Inflammatory macrophage treated with lipopolysaccharide for 4 hours (primary cell): ENCODE results near the gene FBXL20.

Source experiments
- DNase-seq: peaks from one replicate; pipeline ENCODE4 v3.0.0-alpha.2; 2020

Gene FBXL20

DNA sequence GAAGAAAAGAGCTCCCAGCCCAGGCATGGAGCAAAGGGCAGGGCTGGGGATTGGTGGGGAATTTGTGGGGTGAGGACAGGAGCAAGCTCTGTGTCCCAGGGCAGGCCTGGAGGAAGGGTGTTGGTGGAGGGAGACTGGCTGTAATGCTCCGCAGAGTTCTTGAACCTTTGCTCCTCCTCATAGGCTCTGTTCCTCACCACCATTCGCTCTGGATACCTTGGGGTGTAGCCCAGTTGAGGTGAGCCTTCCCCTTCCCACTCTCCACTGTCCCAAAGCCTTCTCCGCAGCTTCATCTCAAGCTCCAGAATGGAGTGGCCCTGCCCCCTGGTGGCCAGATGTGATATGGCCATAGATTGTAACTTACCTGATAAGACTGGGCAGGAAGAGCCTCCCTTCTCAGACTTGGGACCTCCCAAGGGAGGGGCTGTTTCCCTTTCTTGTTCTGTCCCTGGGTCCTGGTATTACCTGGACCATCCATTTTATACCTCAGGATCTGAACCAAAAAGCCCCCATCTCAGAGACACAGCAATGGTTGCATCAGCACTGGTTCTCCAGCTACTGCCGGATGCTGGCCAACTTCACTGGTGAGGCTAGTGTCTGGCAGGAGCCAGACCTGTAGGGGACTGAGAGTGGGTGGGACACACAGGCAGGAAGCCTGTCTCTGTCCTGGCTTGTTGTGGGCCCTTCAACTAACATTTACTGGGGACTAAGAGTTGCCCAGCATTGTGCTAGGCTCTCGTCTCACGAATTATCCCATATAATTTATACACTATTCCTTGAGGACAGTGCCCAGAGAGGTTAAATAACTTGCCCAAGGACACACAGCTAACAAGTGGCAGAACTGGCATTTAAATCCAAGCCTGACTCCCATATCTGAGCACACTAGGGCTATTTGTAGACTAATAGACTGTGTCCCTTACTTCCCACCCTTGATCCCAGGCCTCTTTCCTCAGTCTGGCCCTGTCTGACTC is 156.5 kb downstream of the FBXL20 start:
- peak; percentile 74 for DNase-seq

- DNase-seq = no peak
Observed at GRCh38 chr17:39244016-39244599, 157.3 kb downstream of the FBXL20 start.

DNA sequence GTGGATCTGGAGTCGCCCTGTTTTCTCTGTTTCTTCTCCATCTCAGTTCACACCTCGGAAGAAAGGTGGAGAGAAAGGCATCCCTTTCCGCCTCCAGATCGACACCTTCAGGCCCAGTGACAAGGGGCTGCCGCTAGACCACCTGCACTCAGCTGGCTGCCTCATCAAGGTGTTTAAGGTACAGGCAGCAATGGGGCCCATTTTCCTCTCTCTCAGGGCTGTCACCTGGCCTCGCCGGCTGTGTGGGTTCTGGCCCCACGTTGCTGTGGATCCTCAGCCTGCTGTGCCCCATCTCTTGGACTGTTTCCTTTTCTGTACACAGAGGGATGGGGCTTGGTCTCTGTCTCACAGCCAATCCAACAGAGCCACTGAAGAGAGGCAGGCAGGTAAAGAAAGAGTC is 158.3 kb downstream of the FBXL20 start:
- no peak for DNase-seq

DNA sequence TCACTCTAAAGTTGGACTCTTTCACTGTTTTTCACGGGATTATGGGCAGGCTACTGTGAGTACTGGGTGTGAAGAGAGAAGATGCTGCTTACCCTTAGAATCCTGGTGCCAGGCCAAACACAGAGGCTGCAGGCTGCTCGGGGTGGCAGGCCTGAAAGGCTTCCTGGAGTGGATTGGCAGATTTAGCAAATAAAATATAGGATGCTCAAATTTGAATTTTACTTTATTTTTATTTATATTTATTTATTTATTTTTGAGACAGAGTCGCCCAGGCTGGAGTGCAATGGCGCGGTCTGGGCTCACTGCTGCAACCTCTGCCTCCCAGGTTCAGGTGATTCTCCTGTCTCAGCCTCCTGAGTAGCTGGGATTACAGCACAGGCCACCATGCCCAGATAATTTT is 160.8 kb downstream of the FBXL20 start:
- no peak for DNase-seq

DNA sequence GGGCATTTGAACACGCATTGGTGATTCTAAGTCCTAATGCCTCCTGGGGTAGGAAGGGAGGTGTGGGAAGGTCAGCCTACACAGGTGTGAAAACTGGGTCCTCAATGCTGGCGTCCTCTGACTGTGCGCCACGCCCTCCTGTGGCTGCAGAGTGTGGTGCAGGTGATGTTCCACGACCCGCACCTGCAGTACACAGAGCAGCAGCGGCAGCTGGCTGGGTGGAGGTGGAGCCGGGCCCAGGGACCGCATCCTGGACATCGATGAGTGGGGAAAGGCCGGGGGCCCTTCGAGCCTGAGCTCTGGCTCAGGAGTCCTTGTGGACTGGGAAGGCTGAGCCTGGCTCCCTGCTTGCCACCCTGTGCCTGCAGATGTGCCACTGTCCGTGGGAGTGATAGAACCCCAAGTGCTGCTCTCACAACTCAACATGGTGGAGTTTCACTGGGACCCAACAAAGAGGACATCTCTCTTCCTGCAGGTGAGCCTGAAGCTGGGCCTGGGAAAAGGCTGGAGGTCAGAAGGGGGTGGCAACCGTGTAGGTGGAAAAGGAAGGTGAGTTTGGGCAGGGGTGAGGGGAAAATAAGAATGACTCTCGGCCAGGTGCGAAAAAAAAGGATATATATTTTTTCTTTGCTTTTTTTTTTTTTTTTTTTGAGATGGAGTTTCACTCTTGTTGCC is 161.6 kb downstream of the FBXL20 start:
- DNase-seq = peak; percentile 8

DNA sequence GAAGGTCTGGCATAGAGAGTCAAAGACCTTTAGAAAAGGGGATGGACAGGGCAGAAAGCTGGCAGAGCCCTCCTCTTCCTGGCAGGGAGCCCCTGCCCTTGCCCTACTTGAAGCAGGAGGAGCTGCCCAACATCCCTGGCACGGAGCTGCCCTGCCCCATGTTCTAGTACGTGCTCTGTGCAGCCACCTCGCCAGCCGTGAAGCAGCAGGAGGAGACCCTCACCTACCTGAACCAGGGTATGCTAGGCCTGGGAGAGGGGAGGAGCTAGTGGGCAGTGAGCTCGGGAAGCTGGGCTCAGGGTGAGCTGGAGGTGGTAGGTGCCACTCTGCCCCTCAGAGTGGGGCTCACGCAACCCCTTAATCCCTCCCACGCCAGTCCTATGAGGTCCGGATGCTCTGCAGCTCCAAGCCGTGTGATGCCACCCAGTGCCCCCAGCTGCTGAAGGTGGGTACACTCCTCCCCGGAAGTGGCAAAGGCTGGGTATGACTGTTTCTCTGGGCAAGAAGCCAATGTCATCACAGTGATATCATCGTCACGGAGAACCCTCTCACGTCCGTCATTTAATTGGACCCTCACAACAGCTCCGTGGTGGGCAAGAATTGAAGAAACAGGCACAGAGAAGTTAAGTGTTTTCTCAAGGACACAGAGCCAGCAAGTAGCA is 163.0 kb downstream of the FBXL20 start:
- peak; percentile 48 for DNase-seq

- DNase-seq = no peak
Observed at GRCh38 chr17:39237586-39237985, 163.8 kb downstream of the FBXL20 start.

GRCh38 chr17:39236981-39237441 is 164.4 kb downstream of the FBXL20 start:
- no peak for DNase-seq

DNA sequence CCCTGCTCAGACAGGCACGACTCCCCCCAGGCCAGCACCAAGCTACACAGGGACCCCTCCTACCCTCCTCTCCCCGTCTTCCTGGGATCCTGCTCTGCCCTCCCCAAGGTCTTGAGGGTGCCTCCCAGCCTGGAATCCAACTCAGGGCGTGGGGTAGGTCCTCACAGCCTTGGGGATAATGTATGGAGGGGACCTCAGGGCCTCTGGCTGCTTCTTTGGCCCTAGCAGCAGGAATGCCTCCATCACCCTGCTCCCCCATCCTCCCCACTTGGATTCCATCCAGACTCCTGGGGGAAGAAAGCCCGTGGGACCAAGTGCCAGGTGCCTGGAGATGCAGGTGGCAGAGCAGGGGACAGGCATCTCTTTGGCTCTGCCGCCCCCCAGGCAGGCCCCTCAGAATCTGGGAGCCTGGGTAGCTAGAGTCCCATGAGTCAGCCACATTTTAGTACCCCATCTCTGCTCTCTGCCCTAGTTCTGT is 164.9 kb downstream of the FBXL20 start:
- no peak for DNase-seq

GRCh38 chr17:39235555-39236449 is 165.6 kb downstream of the FBXL20 start:
- DNase-seq = peak; percentile 40

DNA sequence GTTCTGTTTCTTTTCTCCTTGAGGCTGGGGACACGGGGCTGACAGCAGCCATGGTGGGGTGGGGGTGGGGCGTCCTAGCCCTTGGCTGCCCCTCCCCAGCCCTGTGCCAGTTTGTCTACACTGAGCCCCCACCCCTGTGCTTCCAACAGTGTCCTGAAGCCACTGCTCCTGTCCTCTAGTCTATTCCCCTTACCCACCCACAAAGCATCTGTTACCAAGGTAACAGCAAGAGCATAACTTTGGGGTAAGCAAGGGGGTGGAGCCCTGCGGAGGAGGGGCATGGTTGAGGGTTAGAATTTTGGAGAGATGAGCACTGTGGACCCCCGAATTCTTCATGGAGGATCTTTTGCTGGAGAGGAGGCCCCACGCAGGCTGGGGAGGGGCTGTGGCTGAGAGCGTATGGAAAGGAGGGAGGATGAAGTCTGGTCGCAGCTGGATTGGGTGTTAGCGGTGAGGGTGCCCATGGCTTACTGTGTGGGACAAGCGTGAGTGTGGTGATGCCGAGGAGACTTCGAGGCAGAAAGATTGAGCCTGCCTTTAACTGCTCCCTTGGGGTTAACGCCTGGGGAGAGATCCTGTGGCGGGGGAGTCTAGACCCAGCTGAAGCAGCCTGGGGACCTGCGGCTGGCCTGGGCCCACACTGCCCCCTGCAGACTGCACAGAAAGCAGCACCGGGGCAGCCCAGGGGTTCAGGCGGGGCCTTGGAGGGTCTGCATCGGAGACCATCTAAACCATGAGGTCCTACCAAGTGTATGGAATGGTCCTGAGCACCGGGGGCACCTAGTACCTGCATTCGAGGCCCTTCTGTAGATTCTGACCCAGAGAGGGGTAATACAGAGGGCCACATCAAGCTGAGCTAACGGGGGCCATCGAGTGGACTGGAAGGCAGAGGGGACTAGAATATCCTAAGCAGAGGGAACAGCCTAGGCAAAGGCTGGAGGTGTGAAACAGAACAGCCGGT is 169.6 kb downstream of the FBXL20 start:
- DNase-seq = peak; percentile 39

DNA sequence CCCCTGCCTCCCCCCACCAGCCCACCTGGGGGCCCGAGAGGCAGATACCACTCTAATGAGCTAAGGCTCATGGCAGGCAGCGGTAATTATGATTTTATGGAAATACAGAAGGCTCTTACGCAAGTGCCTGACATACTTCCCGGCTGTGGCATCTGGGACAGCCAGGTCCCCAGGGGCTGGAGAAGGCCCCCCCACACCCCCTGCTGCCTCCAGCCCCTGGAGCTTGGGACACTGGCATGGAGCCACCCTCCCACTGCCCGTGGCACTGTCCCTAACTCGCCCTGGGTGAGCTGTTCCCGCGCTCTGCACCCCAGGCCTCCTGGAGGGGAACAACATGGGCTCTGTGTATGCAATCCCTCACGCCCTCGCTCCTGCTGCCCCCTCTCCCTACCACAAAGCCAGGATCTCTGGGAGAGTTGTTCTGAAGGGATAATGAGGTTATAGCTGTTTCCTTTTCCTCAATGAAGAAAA is 170.3 kb downstream of the FBXL20 start:
- no peak for DNase-seq

DNA sequence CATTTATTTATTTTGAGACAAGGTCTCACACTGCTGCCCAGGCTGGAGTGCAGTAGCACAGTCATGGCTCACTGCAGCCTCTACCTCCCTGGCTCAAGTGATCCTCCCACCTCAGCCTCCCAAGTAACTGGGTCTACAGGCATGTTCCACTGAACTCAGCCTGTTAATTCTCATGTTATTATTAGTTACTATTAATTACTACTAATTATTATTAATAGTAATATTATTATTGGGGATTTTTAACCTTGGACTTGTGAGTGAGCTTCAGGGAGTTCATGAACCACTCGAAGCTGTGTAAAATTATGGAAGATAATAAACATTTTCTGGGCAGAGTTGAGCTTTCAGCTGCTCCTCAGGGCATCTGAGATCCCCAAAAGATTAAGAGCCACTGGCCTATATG is 171.1 kb downstream of the FBXL20 start:
- no peak for DNase-seq

DNA sequence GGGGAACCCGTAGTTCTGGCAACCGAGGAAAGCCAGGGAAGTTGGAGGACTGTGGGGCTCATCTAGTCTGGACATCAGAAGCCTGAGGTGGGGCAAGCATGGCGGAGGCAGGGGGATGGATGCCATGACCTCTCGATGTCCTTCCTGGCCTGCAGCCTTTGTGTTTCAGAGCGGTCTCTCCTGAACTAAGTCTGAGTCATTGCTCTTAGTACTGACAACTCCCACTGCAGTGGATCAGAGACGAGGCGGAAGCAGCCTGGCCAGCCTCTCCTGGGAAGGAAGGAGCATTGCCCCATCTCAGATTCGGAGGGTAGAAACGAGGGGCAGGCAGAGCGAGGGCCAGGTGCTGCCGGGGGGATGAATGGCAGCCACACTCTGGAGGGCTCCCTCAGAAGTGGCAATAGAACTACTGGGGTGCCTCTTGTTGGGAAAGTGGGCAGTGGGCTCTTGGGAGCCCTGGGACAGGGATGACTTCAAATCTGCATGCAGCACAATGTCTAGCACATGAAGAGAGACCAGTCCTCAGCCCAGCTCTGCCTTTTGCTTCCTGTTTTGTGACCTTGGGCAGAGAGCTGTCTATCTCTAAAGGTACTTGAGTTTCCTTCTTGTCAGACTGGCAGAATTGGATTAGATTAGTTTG is 172.0 kb downstream of the FBXL20 start:
- DNase-seq = no peak

- DNase-seq = no peak
Observed at GRCh38 chr17:39227364-39227919, 174.0 kb downstream of the FBXL20 start.

- no peak for DNase-seq
Observed at GRCh38 chr17:39225959-39226683, 175.3 kb downstream of the FBXL20 start.

DNA sequence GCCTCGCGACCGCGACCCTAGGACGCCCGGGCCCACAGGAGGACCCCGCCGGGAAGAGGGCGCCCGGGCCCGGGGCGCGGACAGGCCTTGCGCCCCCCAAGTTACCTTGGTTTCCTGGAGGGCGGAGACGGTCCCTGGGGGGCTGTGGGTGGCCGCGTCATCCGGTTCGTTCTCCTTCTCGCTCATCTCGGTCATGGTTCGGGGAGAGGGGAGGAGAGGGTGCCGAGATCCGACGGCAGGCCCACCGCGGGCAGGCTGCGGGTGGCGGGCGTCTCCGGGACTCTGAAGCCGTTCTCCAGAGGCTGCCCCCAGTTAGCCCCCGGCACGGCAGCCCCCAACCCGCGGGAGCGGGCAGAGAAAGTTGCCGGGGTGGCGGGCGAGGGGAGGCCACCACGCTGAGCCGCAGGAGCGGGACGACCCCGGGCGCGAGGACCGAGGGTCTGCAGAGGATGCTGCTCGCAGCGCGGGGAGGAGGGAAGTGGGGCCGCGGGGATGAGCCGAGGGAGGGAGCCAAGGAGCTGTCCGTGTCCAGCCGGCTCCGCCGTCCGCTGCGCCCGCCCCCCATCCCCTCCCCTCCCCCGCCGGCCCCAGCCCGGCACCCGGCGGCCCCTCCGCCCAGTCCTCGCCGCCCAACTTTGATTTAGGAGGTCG is 176.0 kb downstream of the FBXL20 start, which contains the start of gene STAC2:
Gene STAC2 (minus strand): TSS at position 638 of the 651 bp plus-strand sequence. CDS start 443 bp downstream, at position 195.
- DNase-seq = no peak

GRCh38 chr17:39224778-39225307 is 176.6 kb downstream of the FBXL20 start:
- DNase-seq = no peak
